ELR (cell line): ENCODE measurements around the gene TPCN2.

Experiments used
- DNase-seq: peaks from one replicate; pipeline ENCODE4 v3.0.0-alpha.2; 2015; ENCODE audit warnings: low read depth

Gene TPCN2

DNA sequence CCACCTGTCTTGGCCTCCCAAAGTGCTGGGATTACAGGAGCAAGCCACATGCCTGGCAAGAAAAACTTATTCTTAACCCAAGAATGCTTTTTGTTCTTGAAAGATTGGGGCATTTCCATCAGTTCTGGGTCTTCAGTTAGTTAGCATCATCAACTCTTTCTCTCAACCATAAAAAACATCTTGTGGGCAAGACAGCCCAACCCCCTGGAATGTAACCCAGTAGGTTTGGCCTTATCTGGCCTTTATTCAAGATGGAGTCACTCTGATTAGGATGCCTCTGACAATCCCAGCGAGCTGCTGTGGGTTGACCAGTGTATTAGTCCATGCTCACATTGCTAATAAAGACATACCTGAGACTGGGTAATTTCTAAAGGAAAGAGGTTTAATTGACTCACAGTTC lies 9.2 kb upstream of the TPCN2 start:
- DNase-seq = no peak

- DNase-seq = no peak
These were observed 8.7 kb upstream of the TPCN2 start for GRCh38 chr11:69040051-69040450.

DNA sequence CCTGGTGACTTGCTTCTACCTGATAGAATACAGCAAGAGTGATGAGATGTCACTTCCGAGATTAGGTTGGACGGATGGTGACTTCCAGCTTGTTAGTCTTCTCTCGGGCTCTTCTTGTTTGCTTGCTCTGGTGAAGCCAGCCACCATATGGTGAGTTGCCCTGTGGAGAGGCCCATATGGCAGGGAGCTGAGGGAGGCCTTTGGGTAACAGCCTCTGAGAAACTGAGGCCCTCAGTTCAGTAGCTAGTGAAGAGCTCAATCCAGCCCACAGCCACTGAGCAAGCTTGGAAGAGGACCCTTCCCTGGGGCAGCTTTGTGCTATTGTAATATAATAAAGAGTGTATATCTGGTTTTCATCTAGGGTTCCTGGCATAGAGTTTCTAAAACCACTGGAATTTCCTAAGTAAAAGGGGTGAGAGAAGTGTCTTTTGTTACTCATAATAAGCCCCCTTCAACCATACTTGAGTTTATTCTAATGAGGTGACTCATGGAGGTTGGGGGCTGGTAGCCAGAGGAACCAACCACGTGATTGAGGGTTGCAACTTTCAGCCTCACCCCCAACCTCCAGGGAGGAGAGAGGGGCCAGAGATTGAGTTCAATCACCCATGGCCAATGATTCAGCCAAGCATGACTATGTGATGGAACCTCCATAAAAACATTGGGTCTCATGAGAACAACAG lies 8.0 kb upstream of the TPCN2 start:
- peak; percentile 66 for DNase-seq

DNA sequence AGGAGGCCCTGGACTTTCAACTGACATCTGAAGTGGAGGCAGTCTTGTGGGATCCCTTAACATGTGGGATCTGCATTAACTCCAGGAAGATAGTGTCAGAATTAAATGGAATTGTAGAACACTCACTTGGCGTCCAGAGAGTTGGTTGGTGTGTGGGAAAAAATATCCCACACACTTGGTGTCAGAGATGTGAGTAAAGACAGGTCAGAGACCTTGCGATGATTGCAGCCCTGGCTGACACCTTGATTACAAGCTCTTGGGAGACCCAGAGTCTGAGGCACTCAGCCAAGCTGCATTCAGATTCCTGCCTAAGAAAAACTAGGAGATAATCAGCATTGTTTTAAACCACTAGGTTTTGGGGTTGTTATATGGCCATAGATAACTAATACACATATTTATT lies 7.2 kb upstream of the TPCN2 start:
- no peak for DNase-seq

- peak; percentile 78 for DNase-seq
These were observed 4.4 kb upstream of the TPCN2 start for GRCh38 chr11:69044111-69045013.

DNA sequence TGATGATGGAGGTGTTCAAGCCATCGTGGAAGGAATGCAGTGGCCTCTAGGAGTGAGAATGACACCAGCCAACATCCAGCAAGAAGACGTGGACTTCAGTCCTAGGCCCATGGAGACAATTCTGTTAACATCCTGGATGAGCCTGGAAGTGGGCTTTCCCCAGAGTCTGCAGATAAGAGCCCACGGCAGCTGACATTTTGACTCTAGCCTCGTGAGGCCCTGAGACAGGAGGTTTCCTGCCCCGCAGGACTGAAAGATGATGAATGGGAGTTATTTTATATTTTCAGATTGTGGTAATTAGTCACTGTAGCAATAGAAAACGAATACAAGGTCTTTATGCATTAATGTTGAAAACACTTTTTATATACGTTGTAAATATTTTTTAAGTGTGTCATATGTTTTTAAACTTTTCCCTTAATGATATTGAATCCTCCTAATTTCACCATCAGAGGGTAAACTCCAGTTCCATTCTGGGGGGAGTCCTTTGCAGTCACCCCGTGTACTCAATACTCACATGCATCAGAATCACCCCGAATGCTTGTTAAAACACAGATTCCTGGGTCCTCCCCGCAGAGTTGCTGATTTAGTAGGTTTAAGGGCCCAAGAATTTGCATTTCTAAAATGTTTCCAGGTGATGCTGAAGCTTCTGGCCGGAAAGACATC lies 570 bp upstream of the TPCN2 start:
- peak; percentile 45 for DNase-seq

- peak; percentile 18 for DNase-seq
These were observed 747 bp downstream of the TPCN2 start for GRCh38 chr11:69049490-69049867.

DNA sequence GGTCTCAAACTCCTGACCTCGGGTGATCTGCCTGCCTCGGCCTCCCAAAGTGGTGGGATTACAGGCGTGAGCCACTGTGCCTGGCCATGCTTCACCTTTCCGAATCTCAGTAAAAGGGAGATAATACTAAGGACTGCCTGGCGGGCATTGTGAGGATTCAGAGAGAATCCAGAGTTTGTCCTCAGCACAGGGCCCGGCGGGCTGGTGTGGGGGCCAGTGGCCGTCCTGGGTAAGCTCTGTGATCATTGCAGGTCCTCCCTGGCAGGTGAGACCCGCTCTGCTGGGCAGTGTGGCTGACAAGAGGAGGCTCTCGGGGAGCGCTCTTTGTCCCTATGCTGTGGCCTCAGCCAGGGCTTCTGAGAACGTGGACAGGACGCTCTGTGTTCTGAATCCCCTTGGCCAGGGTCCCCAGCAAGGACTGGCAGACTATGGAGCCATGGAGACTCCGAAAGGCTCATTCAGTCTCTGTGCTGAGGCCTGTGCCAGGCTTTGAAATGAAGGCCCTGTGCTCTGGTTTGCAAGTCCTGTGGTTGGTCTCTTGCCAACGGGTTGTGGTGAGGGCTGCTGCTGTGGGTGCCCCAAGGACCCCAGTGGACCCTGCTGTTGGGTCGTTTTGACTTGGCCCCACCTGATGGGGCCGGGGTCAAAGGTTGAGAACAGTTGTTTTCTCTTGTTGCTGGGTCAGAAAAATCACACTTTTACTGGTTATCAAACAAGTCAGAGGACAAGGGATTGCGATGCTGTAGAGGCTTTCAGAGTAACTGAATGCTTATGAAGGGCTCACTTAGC lies 2.1 kb downstream of the TPCN2 start:
- DNase-seq = no peak

DNA sequence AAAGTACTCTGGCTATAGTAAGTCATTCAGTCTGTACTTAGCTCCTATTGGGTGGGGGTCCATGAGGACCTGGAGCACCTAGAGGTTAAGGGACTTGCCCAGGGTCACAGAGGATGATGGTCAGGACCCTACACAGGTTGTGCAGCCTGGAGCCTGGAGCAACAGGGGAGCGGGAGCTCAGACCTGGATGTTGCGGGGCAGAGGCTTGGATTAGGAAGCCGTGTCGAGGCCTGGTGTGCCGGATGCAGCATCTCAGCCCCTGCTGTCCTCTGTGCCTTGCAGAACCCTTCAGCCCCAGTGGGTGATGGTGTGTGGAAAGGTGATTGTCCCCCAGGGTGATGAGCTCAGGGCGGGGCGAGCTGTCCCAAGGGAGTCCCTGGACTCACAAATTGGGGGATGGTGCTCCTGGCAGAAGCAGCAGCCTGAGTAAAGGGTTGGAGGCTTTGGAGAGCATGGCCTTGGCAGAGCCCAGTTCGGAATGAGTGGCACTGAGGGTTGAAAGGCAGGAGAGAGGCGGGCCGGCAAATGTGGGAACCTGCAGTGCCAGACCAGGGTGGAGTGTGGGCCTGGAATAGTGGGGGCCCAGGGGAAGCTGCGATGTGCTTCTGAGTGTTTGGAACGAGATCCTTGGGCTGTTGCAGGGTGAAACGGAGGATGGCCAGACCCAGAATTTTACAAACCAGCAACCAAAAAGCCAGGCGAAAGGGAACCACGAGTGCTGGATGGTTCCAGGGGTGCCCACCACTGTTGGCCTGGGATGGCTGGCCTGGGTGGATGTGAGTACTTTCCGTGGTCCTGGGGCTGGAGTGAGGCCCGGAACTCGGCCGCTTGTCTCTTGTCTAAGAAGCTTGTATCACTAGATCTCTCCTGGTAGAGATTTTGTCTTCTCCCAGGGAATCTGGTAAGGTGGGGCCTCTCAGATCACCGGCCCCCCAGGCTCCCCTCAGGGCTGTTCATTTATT lies 2.9 kb downstream of the TPCN2 start:
- DNase-seq = no peak

DNA sequence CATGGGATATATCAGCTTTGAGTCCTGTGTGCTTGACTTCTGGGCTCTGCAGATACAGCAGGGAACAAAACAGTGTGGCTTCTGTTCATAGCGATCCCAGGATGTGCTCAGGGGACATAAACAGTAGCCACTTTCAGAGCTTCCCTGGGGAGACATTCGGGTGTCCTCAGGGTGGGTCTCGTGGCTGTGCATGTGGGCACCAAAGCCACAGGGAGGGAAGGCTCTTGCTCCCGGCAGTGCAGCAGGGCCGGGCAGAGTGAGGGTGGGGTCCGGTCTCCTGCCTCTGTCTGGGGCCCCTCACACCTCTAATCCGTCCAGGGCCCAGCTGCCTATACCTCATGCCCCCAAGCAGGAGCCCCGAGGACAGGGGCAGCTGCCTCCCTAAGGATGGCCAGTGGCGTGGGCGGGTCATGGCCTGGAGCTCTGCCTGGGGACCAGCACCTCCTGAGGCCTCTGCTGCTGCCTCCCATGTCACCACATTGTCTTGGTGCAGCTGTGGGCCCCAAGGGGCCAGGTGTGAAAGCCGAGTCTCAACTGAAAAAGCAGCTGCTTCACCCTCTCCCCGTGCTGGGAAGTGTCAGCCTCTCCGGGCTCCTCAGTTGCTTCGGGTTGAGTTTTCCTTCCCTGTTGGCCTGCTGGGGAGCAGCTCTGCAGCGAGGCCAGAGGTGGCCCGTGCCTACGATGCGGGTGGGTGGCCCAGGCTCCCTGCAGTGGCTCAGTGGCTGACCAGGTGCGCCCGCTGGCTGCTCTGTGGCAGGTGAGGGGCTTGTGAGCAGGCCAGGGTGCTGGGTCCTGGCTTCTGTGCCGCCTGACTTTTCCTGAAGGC lies 3.8 kb downstream of the TPCN2 start:
- no peak for DNase-seq

- no peak for DNase-seq
These were observed 4.4 kb downstream of the TPCN2 start for GRCh38 chr11:69053169-69053477.

- DNase-seq = no peak
These were observed 5.0 kb downstream of the TPCN2 start for GRCh38 chr11:69053546-69054396.

DNA sequence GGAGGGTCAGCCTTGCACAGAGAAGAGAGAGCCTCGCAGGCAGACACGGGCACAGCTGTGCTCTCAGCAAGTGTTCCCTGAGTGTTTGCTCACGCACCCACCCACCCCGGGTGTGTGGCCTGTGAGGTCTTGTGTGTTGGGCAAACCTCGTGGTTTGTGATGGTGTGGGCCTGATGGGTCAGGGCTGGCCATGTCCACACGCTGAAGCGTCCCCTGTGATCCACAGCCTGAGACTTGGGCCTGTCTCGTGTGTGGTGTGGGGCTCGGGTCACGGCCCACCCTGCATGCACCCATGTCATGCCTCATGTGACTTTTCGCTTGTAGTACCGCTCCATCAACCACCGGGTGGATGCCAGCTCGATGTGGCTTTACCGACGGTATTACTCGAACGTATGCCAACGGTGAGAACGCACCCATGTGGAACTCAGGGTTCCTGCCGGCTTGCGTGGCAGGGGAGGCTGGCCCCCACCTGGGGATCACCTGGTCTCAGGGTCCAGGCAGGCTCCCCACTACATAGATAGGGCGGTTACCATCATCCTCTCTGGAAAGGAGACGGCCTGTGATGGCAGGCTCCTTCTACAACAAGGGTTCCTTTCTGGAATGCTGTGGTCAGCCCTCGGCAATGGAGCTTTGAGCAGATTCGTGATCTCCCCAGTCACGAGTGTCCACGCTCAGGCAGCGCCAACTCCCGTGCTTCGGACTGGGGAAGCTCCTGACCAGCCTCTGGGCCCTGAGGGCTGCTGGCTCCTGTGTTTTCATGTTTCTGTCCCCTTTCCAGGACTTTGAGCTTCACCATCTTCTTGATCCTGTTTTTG lies 5.9 kb downstream of the TPCN2 start:
- no peak for DNase-seq

GRCh38 chr11:69055212-69055586 lies 6.5 kb downstream of the TPCN2 start:
- DNase-seq = no peak

- DNase-seq = no peak
These were observed 7.1 kb downstream of the TPCN2 start for GRCh38 chr11:69055598-69056516.

- no peak for DNase-seq
These were observed 8.5 kb downstream of the TPCN2 start for GRCh38 chr11:69057236-69057635.

GRCh38 chr11:69057801-69058200 lies 9.1 kb downstream of the TPCN2 start:
- DNase-seq = no peak
